COLO829 (cell line): ENCODE measurements around the gene BCL2.

Source experiments
- DNase-seq: peaks from one replicate; pipeline ENCODE4 v3.0.0; 2012; ENCODE audit warnings: low spot score

Gene BCL2

GRCh38 chr18:63309422-63309821 lies 10.1 kb downstream of the BCL2 start:
- DNase-seq = no peak

- no peak for DNase-seq
Measured at GRCh38 chr18:63307551-63308200, 11.9 kb downstream of the BCL2 start.

GRCh38 chr18:63306819-63307550 lies 12.6 kb downstream of the BCL2 start:
- DNase-seq = no peak

- DNase-seq = no peak
Measured at GRCh38 chr18:63306249-63306648, 13.3 kb downstream of the BCL2 start.

GRCh38 chr18:63303547-63303946 lies 16.0 kb downstream of the BCL2 start:
- DNase-seq = no peak

- DNase-seq = no peak
Measured at GRCh38 chr18:63302636-63303405, 16.7 kb downstream of the BCL2 start.

GRCh38 chr18:63302220-63302619 lies 17.3 kb downstream of the BCL2 start:
- no peak for DNase-seq

GRCh38 chr18:63301434-63301833 lies 18.1 kb downstream of the BCL2 start:
- DNase-seq = no peak

GRCh38 chr18:63299837-63300745 lies 19.5 kb downstream of the BCL2 start:
- no peak for DNase-seq

GRCh38 chr18:63298400-63299365 lies 20.9 kb downstream of the BCL2 start:
- no peak for DNase-seq

- no peak for DNase-seq
Measured at GRCh38 chr18:63297687-63298399, 21.7 kb downstream of the BCL2 start.

GRCh38 chr18:63293935-63294334 lies 25.6 kb downstream of the BCL2 start:
- DNase-seq = no peak

GRCh38 chr18:63292831-63293683 lies 26.5 kb downstream of the BCL2 start:
- DNase-seq = no peak

- no peak for DNase-seq
Measured at GRCh38 chr18:63291278-63291677, 28.3 kb downstream of the BCL2 start.

- DNase-seq = no peak
Measured at GRCh38 chr18:63290821-63291200, 28.8 kb downstream of the BCL2 start.

- DNase-seq = no peak
Measured at GRCh38 chr18:63290166-63290820, 29.3 kb downstream of the BCL2 start.

GRCh38 chr18:63288311-63288710 lies 31.3 kb downstream of the BCL2 start:
- no peak for DNase-seq

GRCh38 chr18:63287691-63288220 lies 31.8 kb downstream of the BCL2 start:
- DNase-seq = no peak
